SW 1271 (cell line): Measurements from ENCODE around the gene CTNNA3.

Source experiments
- DNase-seq, 2 experiments: peaks; one replicate each; lab custom pipeline; 2025; lab: John Stamatoyannopoulos, UW

Gene CTNNA3

DNA sequence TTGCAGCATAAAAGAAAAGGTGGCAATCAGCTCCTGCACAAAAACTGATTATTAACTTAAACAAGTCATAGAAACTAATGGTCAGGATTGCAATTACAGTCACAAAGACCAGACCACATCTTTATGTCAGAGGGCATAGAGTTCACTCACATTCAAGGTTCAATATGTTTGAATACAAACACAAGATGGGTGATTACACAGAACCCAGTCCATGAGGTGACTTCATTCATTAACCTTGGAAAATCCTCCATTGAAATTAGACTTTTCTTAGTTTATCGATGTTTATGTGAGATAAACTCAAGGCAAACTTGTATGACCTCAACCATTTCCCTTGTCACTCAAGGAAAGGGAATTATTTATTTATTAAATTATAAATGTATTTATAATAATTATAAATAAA lies 1158.8 kb downstream of the CTNNA3 start:
- no peak for DNase-seq

- DNase-seq, result no peak
Observed at GRCh38 chr10:66535439-66535838, 1160.6 kb downstream of the CTNNA3 start.

DNA sequence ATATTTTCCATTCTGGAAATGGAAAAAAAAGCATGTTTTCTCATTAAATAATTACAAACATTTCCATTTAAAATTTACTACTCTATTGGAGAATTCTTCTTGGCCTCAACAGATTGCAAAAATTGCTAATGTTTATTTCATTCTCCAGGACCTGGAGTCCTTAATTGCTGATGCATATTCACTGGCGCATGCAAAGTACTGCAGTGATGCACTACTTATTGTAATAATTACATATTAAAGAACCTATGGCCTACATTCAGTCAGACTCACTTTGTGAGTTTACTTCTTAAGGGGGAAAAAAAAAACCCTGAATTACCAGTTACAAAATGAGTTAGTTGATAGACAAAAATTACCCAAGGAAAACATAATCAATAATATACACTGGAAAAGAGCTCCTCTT lies 1161.1 kb downstream of the CTNNA3 start:
- no peak for DNase-seq

DNA sequence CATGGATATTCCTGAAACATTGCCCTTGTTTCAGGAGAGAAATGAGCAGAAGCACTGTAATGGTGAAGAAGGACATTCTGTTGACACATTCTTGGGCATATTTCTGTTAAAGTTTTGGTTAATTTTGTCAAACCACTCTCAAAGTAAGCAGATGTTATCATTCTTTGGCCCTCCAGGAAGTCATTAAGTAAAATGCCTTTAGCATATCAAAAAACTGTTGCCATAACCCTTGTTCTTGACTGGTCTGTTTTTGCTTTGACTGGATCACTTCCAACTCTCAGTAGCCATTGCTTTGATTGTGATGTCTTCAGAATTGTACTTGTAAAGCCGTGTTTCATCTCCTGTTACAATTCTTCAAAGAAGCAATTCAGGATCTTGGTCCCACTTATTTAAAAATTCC lies 1174.5 kb downstream of the CTNNA3 start:
- DNase-seq, result no peak

DNA sequence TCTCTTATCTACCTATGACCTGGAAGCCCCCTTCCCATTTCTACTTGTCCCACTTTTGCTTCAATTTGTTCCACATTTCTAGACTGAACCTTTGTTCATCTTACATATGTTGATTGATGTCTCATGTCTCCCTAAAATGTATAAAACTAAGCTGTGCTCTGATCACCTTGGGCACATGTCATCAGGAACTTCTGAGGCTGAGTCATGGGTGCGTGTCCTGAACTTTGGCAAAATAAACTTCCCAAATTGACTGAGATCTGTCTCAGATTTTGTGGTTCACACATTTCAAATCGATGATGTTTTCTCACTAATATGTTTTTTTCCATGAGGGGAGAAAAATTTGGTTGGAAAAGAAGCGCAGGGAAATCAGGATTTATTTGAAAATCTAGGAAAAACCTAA lies 1176.4 kb downstream of the CTNNA3 start:
- no peak for DNase-seq

GRCh38 chr10:66514666-66515065 lies 1181.3 kb downstream of the CTNNA3 start:
- no peak for DNase-seq

DNA sequence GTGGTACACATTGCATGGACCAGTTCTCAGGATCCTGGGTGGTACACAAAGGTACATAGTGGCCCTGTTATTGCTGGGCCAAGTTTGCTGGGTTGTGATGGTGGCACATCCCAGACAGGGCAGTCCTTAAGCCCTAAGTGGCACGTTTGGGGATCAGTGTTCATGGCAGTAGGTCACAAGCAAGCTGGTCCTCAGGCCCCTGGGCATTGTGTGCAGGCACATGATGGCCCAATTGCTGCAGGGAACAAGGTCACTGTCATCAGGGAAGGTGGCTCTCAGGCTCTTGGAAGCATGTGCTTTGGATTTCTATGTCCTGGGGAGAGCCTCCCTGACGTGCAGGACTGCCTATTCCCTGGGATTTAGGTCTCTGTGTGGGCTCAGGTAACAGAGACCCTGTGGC lies 1182.5 kb downstream of the CTNNA3 start:
- no peak for DNase-seq

GRCh38 chr10:66505003-66505657 lies 1190.9 kb downstream of the CTNNA3 start:
- no peak for DNase-seq

- no peak for DNase-seq
Observed at GRCh38 chr10:66501356-66501755, 1194.6 kb downstream of the CTNNA3 start.

DNA sequence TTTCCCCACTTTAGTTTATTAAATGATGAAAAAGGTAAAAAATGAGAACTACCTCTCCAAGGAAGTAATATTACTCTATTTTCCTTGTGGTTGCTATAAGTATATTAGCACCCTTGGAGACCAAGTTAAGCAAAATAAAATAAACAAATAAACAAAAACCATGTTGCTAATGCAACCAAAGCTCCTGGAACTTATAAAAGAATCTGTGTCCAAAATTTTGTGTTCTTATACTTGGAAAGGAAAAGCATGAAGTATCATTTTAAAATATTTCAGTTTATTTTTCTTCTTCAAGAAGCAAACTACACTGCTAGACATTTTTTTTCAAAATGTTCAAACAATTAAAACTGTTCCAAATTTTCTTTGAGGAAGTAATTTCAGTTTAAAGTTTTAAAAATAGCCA lies 1212.0 kb downstream of the CTNNA3 start:
- no peak for DNase-seq

DNA sequence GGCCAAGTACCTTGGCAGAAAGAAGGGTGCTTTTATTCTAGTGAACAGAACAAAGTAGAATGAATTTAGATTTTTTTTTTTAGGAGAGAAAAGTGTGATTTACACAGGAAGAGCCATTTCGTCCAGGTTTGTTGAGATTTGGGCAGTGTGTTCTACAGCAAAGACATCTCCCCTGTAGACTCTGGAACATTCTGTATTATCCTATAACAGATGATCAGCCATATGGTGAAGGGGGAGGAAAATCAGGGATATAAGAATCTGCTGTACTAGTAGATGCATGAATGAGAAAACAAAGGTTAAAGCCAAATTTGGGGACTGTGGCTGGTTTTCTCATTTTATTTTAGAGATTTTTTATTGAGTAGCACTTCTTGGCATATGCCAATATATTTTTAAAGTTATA lies 1223.8 kb downstream of the CTNNA3 start:
- no peak for DNase-seq

DNA sequence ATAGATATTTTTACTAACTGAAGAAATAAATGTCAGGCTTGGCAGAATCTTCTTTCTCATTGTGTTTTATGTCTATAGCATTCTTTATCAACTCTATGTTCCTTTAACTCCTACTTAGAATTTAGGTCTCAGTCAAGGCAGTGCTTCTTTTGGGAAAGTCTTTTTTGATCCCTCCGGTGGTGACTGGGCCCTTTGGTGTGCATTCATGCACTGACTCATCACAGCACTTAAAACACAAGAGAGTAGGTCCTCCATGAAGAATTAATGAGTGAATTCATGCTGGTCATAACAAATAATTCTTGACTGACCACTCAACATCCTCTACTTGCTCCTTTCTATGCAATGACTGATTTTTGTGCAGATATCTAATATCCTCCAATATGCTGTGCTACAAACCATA lies 1229.0 kb downstream of the CTNNA3 start:
- DNase-seq, result no peak

- no peak for DNase-seq
Observed at GRCh38 chr10:66466622-66467021, 1229.4 kb downstream of the CTNNA3 start.

- no peak for DNase-seq
Observed at GRCh38 chr10:66463611-66464010, 1232.4 kb downstream of the CTNNA3 start.

DNA sequence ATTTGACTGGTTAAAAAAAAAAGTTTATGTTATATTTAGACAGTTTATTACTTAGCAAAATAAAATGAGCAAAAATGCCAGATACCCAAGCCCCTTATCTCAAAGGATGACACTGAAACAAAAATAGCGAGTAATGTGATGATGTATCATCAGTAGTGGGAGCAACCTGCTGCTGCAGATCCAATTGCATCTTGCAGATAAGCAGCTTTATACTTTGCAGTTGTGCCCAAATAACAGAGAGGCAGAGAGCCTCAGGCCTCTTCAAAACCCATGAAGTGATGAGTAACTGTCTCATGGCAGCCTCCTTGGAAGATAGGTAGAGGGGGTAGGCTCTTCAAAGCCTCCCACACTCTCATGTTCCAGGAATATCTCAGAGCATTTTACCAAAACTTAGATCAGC lies 1238.4 kb downstream of the CTNNA3 start:
- DNase-seq, result no peak

- no peak for DNase-seq
Observed at GRCh38 chr10:66455304-66455703, 1240.7 kb downstream of the CTNNA3 start.

- DNase-seq, result no peak
Observed at GRCh38 chr10:66440568-66440967, 1255.4 kb downstream of the CTNNA3 start.

DNA sequence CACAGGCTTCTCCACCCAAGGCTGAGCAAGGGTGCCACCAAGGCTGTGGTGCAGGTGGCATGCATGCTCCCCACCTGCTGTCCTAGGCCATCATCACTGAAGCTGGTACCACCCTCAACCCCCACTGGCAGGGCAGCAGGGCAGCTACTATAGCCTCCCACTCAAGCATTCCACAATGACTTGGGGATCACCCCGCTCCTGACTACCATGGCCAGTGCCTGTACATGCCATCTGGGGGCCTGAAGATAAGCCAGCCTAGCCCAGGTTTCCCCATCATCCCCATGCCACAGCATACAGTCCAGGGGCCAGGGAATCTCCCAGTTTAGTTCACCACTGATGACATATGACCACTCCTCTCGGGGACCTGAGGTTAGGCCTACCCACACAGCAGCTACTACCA lies 1281.1 kb downstream of the CTNNA3 start:
- no peak for DNase-seq

DNA sequence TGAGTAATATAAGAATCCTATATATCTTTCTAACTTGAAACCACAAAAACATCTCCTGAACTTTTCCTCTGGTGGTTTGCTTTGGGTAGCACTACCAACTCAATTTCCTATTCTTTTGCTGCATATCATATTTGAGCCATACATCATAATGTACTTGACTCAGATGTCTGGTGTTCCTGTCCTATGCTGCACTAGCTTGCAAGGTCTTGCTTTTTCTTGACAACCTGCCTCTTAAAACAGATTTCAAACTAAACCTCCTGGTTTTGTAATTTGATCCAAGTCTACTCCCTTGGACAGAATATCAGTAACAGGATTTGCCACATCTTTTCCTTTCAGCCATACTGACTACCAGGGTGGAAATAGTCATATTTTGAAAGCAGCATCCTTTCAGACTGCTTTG lies 1290.4 kb downstream of the CTNNA3 start:
- DNase-seq, result no peak

DNA sequence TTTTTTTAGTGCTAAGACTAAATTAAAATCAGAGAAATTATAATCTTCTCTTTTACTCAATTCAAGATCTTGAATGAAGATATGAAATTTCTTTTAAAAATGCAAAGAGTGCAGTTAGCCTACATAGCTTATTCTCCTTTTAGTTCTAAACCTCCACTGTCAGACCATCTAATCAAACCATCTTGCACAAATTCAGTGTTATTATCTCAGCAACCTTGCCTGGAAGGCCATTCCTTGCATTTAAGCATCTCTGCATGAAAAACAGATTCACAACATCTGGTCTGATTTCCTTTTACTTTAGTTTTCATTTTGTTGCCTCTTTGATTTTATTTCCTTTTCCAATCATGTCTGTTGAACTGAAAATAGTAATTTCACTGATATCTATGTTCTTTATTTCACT lies 1297.3 kb downstream of the CTNNA3 start:
- no peak for DNase-seq

- no peak for DNase-seq
Observed at GRCh38 chr10:66394342-66395063, 1301.5 kb downstream of the CTNNA3 start.

DNA sequence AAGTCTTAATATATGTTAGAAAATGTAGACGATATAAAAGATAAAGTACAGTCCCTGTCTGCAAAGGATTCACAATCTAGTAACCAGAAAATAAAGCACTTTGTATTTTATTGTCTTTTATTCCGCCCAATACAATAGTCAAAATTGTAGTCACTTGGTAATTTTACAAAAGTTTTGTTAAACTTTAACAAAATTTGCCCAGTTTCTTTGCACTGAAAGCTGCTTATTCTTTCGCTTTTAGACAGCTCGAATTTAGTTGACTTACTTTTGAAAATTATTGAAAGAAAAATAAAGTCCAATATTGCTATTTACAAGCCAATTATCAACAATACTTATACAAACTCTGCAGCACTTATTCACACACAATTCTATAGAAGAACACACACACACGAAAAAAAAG lies 1305.1 kb downstream of the CTNNA3 start:
- DNase-seq, result no peak

GRCh38 chr10:66381045-66381444 lies 1315.0 kb downstream of the CTNNA3 start:
- DNase-seq, result no peak
